Endodermal cell (in vitro differentiated cells): Measurements from ENCODE around the gene LMF1. TPM values are rescaled to one million over a fixed set of nuclear protein-coding genes. Genes with fewer than 3 reads are reported as not detected.

ENCODE experiments used
- DNase-seq: peaks from one replicate; pipeline ENCODE4 v3.0.0-alpha.2; 2017
- H3K27ac ChIP-seq: 2 replicates; pipeline ENCODE4 v1.5.1; 2013; ENCODE audit warnings: mild to moderate bottlenecking, low read depth, low read length, moderate library complexity
- H3K27me3 ChIP-seq: 2 replicates; pipeline ENCODE4 v1.6.1; 2013; ENCODE audit warnings: mild to moderate bottlenecking, low read length, moderate library complexity; ENCODE audit not compliant: insufficient read depth, control insufficient read depth, poor library complexity, severe bottlenecking
- H3K36me3 ChIP-seq: 2 replicates; pipeline ENCODE4 v1.7.0; 2013; ENCODE audit warnings: mild to moderate bottlenecking, low read length, moderate library complexity; ENCODE audit not compliant: control insufficient read depth, insufficient read depth
- H3K4me1 ChIP-seq: one replicate; pipeline ENCODE4 v1.7.0; 2013; ENCODE audit warnings: low read length; ENCODE audit not compliant: control insufficient read depth, insufficient read depth
- H3K4me3 ChIP-seq: 2 replicates; pipeline ENCODE4 v1.5.1; 2013; ENCODE audit warnings: mild to moderate bottlenecking, low read length, moderate library complexity
- H3K9ac ChIP-seq: 2 replicates; pipeline ENCODE4 v1.6.1; 2013; ENCODE audit warnings: mild to moderate bottlenecking, low read length, moderate library complexity; ENCODE audit not compliant: poor library complexity, severe bottlenecking; ENCODE audit errors: extremely low read depth
- H3K9me3 ChIP-seq: 2 replicates; pipeline ENCODE4 v1.6.1; 2013; ENCODE audit warnings: mild to moderate bottlenecking, low read length, moderate library complexity; ENCODE audit not compliant: control insufficient read depth
- H3K27ac Mint-ChIP-seq: 2 replicates; pipeline ENCODE4 v1.8.0; 2020; ENCODE audit warnings: mixed read lengths
- H3K27me3 Mint-ChIP-seq: 2 replicates; pipeline ENCODE4 v1.8.0; 2021; ENCODE audit warnings: mild to moderate bottlenecking, mixed read lengths; ENCODE audit not compliant: insufficient read depth
- H3K36me3 Mint-ChIP-seq: 2 replicates; pipeline ENCODE4 v1.8.0; 2020; ENCODE audit warnings: low read depth, mixed read lengths
- H3K4me1 Mint-ChIP-seq: 2 replicates; pipeline ENCODE4 v1.8.0; 2020; ENCODE audit warnings: mixed read lengths
- H3K4me3 Mint-ChIP-seq: 2 replicates; pipeline ENCODE4 v1.8.0; 2020; ENCODE audit warnings: mild to moderate bottlenecking, moderate library complexity, mixed read lengths
- H3K9me3 Mint-ChIP-seq: 2 replicates; pipeline ENCODE4 v1.8.0; 2020; ENCODE audit warnings: mild to moderate bottlenecking, mixed read lengths
- WGBS, 2 experiments: methylation state at CpG; one replicate each; pipeline versions ENCODE4 v1.1.5 to v1.1.7; 2013; ENCODE audit warnings: missing lambda C conversion rate in 2 of 2, mixed read lengths in 1 of 2; ENCODE audit not compliant: insufficient coverage in 1 of 2, insufficient read length in 1 of 2; 5-methylcytosine and 5-hydroxymethylcytosine counted together
- total RNA-seq, 2 donors: library from RNA; stranded (reverse); fragmentation: NEBNext Ultra II Directional in 1 of 2; extraction: Animal tissue kit (Norgen Biotek cat#: 25700) in 1 of 2; gene quantifications; 2 replicates in 1 of 2; 3 replicates in 1 of 2; pipeline ENCODE4 v1.2.1, GENCODE V29; 2021
- TF ChIP-seq, protein P1 (sequence below): fragments of 200-600 bp; sonication (generic); conservative IDR thresholded peaks from 2 replicates; pipeline ENCODE4 v1.5.0; 2021; ENCODE audit warnings: antibody characterized with exemption, mild to moderate bottlenecking

The LMF1 gene
- total RNA-seq, 2 donors from 2014 or later, result 13.7 to 15.1 TPM

DNA sequence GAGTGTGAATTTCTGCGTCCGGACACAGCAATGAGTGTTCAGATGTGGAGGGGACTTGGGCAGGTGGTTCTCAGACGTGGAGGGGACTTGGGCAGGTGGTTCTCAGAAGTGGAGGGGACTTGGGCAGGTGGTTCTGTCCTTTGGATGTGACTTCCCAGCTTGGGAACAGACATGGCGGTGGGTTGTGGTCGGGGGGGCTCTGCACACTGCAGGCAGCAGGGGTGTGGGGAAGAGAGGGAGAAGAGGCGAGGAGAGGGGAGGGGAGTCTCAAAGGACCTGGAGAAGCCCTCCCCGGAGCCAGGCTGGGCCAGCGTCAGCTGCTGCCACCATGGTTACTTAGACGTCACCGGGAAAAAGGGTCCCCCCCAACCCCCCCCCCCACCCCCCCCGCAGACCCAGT, 20.6 kb upstream of the LMF1 start:
- Mint-ChIP-seq H3K4me3 (no peak overlapping the region), H3K36me3 (no peaks in the 10 kb centered on the region)
- H3K36me3 ChIP-seq, result no peaks in the 10 kb centered on the region

DNA sequence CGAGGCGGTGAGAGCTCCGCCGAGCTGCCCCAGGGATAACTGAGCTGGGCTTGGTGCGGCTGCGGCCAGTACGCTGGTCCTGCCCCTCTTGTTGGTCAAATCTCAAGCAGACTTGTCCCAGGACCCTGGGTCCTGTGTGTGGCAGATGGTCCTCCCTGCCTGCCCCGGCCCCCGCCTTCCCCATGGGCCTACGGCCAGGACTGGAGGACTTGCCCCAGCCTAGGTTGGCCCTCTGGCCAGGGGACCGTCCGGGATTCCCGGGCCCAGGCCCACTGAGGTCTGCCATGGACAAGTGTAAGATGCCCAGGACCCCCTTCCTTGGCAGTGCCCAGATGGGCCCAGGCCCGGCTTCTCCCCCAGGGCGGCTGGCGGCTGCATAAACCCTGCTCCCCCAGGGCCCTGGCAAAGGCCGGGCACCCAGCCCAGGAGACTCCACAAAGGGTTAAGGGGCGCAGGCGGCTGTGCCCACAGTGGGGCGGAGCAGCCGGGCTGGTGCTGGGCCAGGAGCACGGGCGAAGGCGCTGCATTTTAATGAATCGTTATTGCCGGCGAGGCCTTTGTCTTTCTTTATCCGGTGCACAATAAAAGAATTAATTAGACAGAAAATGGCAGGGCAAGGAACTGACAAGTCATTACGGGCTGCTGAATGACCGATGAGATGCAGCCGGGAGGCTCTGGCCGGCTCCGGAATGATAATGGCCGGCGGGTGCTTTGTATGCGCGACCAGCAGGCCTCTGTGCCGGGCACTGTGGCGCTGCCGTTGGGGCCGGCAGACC, 19.9 kb upstream of the LMF1 start:
- H3K36me3 Mint-ChIP-seq, result no peaks in the 10 kb centered on the region
- TF ChIP-seq, protein P1, sequence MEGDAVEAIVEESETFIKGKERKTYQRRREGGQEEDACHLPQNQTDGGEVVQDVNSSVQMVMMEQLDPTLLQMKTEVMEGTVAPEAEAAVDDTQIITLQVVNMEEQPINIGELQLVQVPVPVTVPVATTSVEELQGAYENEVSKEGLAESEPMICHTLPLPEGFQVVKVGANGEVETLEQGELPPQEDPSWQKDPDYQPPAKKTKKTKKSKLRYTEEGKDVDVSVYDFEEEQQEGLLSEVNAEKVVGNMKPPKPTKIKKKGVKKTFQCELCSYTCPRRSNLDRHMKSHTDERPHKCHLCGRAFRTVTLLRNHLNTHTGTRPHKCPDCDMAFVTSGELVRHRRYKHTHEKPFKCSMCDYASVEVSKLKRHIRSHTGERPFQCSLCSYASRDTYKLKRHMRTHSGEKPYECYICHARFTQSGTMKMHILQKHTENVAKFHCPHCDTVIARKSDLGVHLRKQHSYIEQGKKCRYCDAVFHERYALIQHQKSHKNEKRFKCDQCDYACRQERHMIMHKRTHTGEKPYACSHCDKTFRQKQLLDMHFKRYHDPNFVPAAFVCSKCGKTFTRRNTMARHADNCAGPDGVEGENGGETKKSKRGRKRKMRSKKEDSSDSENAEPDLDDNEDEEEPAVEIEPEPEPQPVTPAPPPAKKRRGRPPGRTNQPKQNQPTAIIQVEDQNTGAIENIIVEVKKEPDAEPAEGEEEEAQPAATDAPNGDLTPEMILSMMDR, result no peak
- no peak overlapping the region for H3K9ac ChIP-seq
- no peaks in the 10 kb centered on the region for H3K27me3 ChIP-seq
- no peak overlapping the region for H3K27ac Mint-ChIP-seq
- H3K27me3 Mint-ChIP-seq, result peaks cover 6% of the 10 kb centered on the region
- no peaks in the 10 kb centered on the region for H3K4me1 Mint-ChIP-seq
- H3K4me1 ChIP-seq, result no peaks in the 10 kb centered on the region
- H3K9me3 ChIP-seq, result peaks cover 7% of the 10 kb centered on the region
- no peak overlapping the region for H3K4me3 Mint-ChIP-seq
- H3K4me3 ChIP-seq, result no peak overlapping the region
- H3K9me3 Mint-ChIP-seq, result no peaks in the 10 kb centered on the region
- H3K36me3 ChIP-seq, result no peaks in the 10 kb centered on the region
- WGBS, 2 experiments, result 92 to 97% methylated on average over 27 to 41 of the region's 41 CpGs
- no peak for DNase-seq
- H3K27ac ChIP-seq, result peak overlapping the region; percentile 93

More for the DNA sequence above, 20.6 kb upstream of the LMF1 start:
- no peaks in the 10 kb centered on the region for H3K4me1 ChIP-seq
- no peak overlapping the region for H3K27ac Mint-ChIP-seq
- no peaks in the 10 kb centered on the region for H3K9me3 Mint-ChIP-seq
- H3K4me3 ChIP-seq, result no peak overlapping the region
- WGBS, 2 experiments, result 90 to 96% methylated on average over 3 to 4 of the region's 11 CpGs
- H3K9me3 ChIP-seq, result peaks cover 7% of the 10 kb centered on the region
- H3K27ac ChIP-seq, result peak overlapping the region; percentile 93
- TF ChIP-seq, protein P1, result no peak
- H3K9ac ChIP-seq, result no peak overlapping the region
- peaks cover 6% of the 10 kb centered on the region for H3K27me3 Mint-ChIP-seq
- H3K4me1 Mint-ChIP-seq, result no peaks in the 10 kb centered on the region
- no peaks in the 10 kb centered on the region for H3K27me3 ChIP-seq
- no peak for DNase-seq

DNA sequence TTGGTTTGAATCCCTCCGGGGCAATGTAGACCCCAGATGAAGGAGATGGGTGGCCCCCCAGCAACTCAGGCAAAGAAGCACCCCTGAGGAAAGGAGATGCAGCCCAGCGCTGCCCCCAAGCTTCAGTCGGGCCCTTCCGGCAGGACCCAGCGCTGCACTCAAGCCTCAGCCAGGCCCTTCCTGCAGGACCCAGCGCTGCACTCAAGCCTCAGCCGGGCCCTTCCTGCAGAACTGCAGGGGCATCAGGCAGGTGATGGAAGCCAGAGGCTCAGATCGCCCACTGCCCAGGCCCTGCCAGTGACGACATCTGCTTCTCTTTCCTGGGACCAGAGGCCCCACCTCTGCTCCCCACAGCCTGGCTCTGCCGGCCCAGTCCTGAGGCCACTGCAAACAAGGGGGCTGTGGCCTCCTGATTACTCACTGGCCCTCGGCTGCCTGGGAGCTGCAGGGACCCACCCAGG, 18.6 kb upstream of the LMF1 start:
- H3K27ac Mint-ChIP-seq, result no peak overlapping the region
- Histone ChIP-seq H3K27me3 (peaks cover 2% of the 10 kb centered on the region), H3K4me3 (no peak overlapping the region), H3K27ac (no peak overlapping the region), H3K36me3 (no peaks in the 10 kb centered on the region), H3K9ac (no peak overlapping the region), H3K9me3 (no peaks in the 10 kb centered on the region), H3K4me1 (no peaks in the 10 kb centered on the region)
- H3K9me3 Mint-ChIP-seq, result no peaks in the 10 kb centered on the region
- no peaks in the 10 kb centered on the region for H3K4me1 Mint-ChIP-seq
- TF ChIP-seq, protein P1, result no peak
- no peak for DNase-seq
- H3K27me3 Mint-ChIP-seq, result peaks cover under 1% of the 10 kb centered on the region
- H3K36me3 Mint-ChIP-seq, result no peaks in the 10 kb centered on the region
- 93 to 98% methylated on average over 8 to 10 of the region's 11 CpGs for WGBS, 2 experiments
- no peak overlapping the region for H3K4me3 Mint-ChIP-seq
